GM20431 (cell line): ENCODE results near the gene POLD2.

Experiments used
- in situ Hi-C: fragments of 300-500 bp; cut with MseI, MboI; formaldehyde crosslinking; loops from one replicate; pipeline ENCODE4 v1.15.0; 2020; ENCODE audit warnings: low sequenced_read_pairs; ENCODE audit not compliant: unreplicated experiment

POLD2 gene

GRCh38 chr7:44103923-44104859, 19.2 kb downstream of the POLD2 start, which contains the start of gene AEBP1:
Gene AEBP1, plus strand, starts transcription at chr7:44104345. Its CDS starts 321 bp downstream, at chr7:44104666.
- in situ Hi-C loops: no loop called here

GRCh38 chr7:44103566-44103922, 19.8 kb downstream of the POLD2 start:
- in situ Hi-C loops: no loop called here

GRCh38 chr7:44102846-44103565, 20.3 kb downstream of the POLD2 start:
- in situ Hi-C loops: no loop called here

GRCh38 chr7:44101966-44102845, 21.1 kb downstream of the POLD2 start:
- in situ Hi-C loops: no loop called here

GRCh38 chr7:44101303-44101965, 21.9 kb downstream of the POLD2 start:
- in situ Hi-C loops: no loop called here

GRCh38 chr7:44100458-44101302, 22.7 kb downstream of the POLD2 start:
- in situ Hi-C loops: no loop called here

GRCh38 chr7:44099669-44100068, 23.7 kb downstream of the POLD2 start:
- in situ Hi-C loops: no loop called here

GRCh38 chr7:44098092-44099068, 25.0 kb downstream of the POLD2 start:
- in situ Hi-C loops: no loop called here

GRCh38 chr7:44097064-44097932, 26.1 kb downstream of the POLD2 start:
- in situ Hi-C loops: no loop called here

- in situ Hi-C loops: no loop called here
Measured at GRCh38 chr7:44096326-44096881, 26.9 kb downstream of the POLD2 start.

- in situ Hi-C loops: no loop called here
Measured at GRCh38 chr7:44095781-44096180, 27.6 kb downstream of the POLD2 start.

GRCh38 chr7:44094883-44095592, 28.3 kb downstream of the POLD2 start:
- in situ Hi-C loops: no loop called here

GRCh38 chr7:44094365-44094764, 29.0 kb downstream of the POLD2 start:
- in situ Hi-C loops: no loop called here

- in situ Hi-C loops: no loop called here
Measured at GRCh38 chr7:44093102-44093641, 30.2 kb downstream of the POLD2 start.

GRCh38 chr7:44087911-44088838, 35.2 kb downstream of the POLD2 start:
- in situ Hi-C loops: no loop called here
